DOHH2 (cell line): Measurements from ENCODE around the gene DLGAP1.

Experiments
- CTCF ChIP-seq: fragments of 200-600 bp; sonication (generic); IDR thresholded peaks from one replicate; pipeline ENCODE4 v1.5.1; 2014; ENCODE audit warnings: antibody characterized with exemption, mild to moderate bottlenecking, low read depth, low read length; ENCODE audit not compliant: poor library complexity, severe bottlenecking
- EZH2phosphoT487 ChIP-seq: fragments of 200-600 bp; sonication (generic); IDR thresholded peaks from 2 replicates; pipeline ENCODE4 v1.6.1; 2017; ENCODE audit warnings: borderline replicate concordance, mild to moderate bottlenecking, antibody characterized with exemption, low read length, moderate library complexity, mixed read lengths

- no peak for TF ChIP-seq CTCF
- TF ChIP-seq EZH2phosphoT487 = no peak
Observed at GRCh38 chr18:4237664-4238041, 217.5 kb downstream of the DLGAP1 start.
